Pons (tissue), 1 donor: Measurements from ENCODE around the gene TMEM45A.

Experiments used
- DNase-seq: peaks from one replicate; pipeline ENCODE4 v3.0.0-alpha.2; 2016; ENCODE audit warnings: low spot score

TMEM45A gene

DNA sequence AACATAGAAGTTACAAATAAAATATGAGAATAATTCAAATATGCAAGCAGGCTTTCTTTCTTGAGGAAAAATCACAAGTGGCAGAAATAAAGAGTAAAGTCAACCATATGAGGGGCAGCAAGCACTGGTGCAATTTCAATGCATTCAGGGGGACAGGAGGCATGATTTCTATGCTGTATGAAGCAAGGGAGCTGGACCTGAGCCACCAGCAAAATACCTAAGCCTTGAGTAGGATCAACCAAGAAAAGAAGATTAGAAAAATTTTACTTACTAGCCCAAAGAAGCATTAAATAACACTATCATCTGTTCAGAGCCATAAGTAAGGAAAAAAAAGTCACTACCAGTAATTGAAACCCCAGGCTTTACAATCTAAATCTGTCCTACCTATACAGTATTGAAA is 123.3 kb downstream of the TMEM45A start:
- DNase-seq: no peak

DNA sequence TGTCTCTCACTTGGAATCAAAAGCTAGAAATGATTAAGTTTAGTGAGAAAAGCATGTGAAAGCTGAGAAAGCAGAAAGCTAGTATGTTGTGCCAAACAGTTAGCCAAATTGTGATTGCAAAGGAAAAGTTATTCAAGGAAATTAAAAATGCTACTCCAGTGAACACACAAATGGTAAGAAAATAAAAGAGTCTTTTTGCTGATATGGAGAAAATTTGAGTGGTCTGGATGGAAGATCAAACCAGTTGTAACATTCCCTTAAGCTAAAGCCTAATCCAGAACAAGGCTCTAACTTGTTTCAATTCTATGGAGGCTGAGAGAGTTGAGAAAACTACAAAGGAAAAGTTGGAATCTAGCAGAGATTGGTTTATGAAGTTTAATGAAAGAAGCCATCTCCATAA is 128.8 kb downstream of the TMEM45A start:
- no peak for DNase-seq
